Measurements from ENCODE around the gene ZNF652.
"Not testable (repeated sequence)": the region's sequence is repeated elsewhere in the genome, so short reads cannot be mapped to it uniquely, and the experiment has no call there.

The ZNF652 gene

GRCh38 chr17:49365667-49366066 lies 3.6 kb upstream of the ZNF652 start:
- no peak for DNase-seq (ENCODE audit: low read depth)
- H3K4me3 ChIP-seq (ENCODE audit: low read depth, low read length) = no peak overlapping the region
- 0 out of 2 replicates have a peak, but pooled peaks have one; percentile 11 for TF ChIP-seq CTCF (IDR thresholded peaks at IDR 0.05; ENCODE audit: control insufficient read depth, extremely low read depth, insufficient read depth)

- DNase-seq (ENCODE audit: low read depth); H3K4me3 ChIP-seq (ENCODE audit: low read depth, low read length): not testable (repeated sequence)
Observed at GRCh38 chr17:49365126-49365525, 3.1 kb upstream of the ZNF652 start.

- no peak for TF ChIP-seq CTCF (IDR thresholded peaks at IDR 0.05; ENCODE audit: control insufficient read depth, extremely low read depth, insufficient read depth)
- no peak overlapping the region for H3K4me3 ChIP-seq (ENCODE audit: low read depth, low read length)
- no peak for DNase-seq (ENCODE audit: low read depth)
Observed at GRCh38 chr17:49364119-49364518, 2.1 kb upstream of the ZNF652 start.

- no peak overlapping the region for H3K4me3 ChIP-seq (ENCODE audit: low read depth, low read length)
- no peak for DNase-seq (ENCODE audit: low read depth)
- TF ChIP-seq CTCF (IDR thresholded peaks at IDR 0.05; ENCODE audit: control insufficient read depth, extremely low read depth, insufficient read depth) = no peak
Observed at GRCh38 chr17:49363251-49363650, 1.2 kb upstream of the ZNF652 start.

GRCh38 chr17:49362723-49363117 lies 670 bp upstream of the ZNF652 start:
- DNase-seq (ENCODE audit: low read depth) = no peak
- peak overlapping the region; percentile 59 for H3K4me3 ChIP-seq (ENCODE audit: low read depth, low read length)
- no peak for TF ChIP-seq CTCF (IDR thresholded peaks at IDR 0.05; ENCODE audit: control insufficient read depth, extremely low read depth, insufficient read depth)

GRCh38 chr17:49361129-49361901 lies 735 bp downstream of the ZNF652 start:
- peak overlapping the region; percentile 91 for H3K4me3 ChIP-seq (ENCODE audit: low read depth, low read length)
- TF ChIP-seq CTCF (IDR thresholded peaks at IDR 0.05; ENCODE audit: control insufficient read depth, extremely low read depth, insufficient read depth) = no peak
- DNase-seq (ENCODE audit: low read depth) = no peak

- DNase-seq (ENCODE audit: low read depth) = no peak
- H3K4me3 ChIP-seq (ENCODE audit: low read depth, low read length) = peak overlapping the region; percentile 91
- no peak for TF ChIP-seq CTCF (IDR thresholded peaks at IDR 0.05; ENCODE audit: control insufficient read depth, extremely low read depth, insufficient read depth)
Observed at GRCh38 chr17:49360796-49361128, 1.3 kb downstream of the ZNF652 start.
